CD14-positive monocyte (primary cell): ENCODE results near the gene GPHA2. TPM values are rescaled to one million over a fixed set of nuclear protein-coding genes. Genes with fewer than 3 reads are reported as not detected.

Experiments
- DNase-seq, 3 donors: peaks; one replicate each; pipeline ENCODE4 v3.0.0-alpha.2; 2011 to 2022
- H2AFZ ChIP-seq: 2 replicates; pipeline ENCODE4 v1.6.0; 2012; ENCODE audit warnings: mild to moderate bottlenecking, low read depth, low read length, inconsistent platforms; ENCODE audit not compliant: insufficient read depth, poor library complexity, severe bottlenecking
- H3K27ac ChIP-seq, 2 donors: 1 replicate in 1 of 2; 2 replicates in 1 of 2; pipeline ENCODE4 v1.5.1; 2012 to 2013; ENCODE audit warnings: low read length in 2 of 2, control low read depth in 1 of 2, inconsistent platforms in 1 of 2, low read depth in 1 of 2, mild to moderate bottlenecking in 1 of 2
- H3K27me3 ChIP-seq, 2 donors: one replicate each; pipeline versions ENCODE4 v1.6.0 to v1.6.1; 2011 to 2013; ENCODE audit warnings: low read length in 2 of 2; ENCODE audit not compliant: control insufficient read depth in 2 of 2, insufficient read depth in 2 of 2
- H3K36me3 ChIP-seq, 2 donors: replicated peaks in 1 of 2; 1 replicate in 1 of 2; 2 replicates in 1 of 2; pipeline versions ENCODE4 v1.5.1 to v1.6.1; 2012 to 2013; ENCODE audit warnings: low read length in 2 of 2, control low read depth in 1 of 2, inconsistent platforms in 1 of 2, mild to moderate bottlenecking in 1 of 2; ENCODE audit not compliant: insufficient read depth in 2 of 2, control insufficient read depth in 1 of 2
- H3K4me1 ChIP-seq, 2 donors: 1 replicate in 1 of 2; 2 replicates in 1 of 2; pipeline versions ENCODE4 v1.5.1 to v1.6.1; 2012 to 2013; ENCODE audit warnings: low read length in 2 of 2, control low read depth in 1 of 2, inconsistent platforms in 1 of 2, mild to moderate bottlenecking in 1 of 2, moderate library complexity in 1 of 2; ENCODE audit not compliant: insufficient read depth in 2 of 2, control insufficient read depth in 1 of 2
- H3K4me2 ChIP-seq: replicated peaks from 2 replicates; pipeline ENCODE3; 2012; ENCODE audit warnings: low read length, moderate library complexity, mild to moderate bottlenecking; ENCODE audit not compliant: poor library complexity, severe bottlenecking; ENCODE audit errors: extremely low read depth
- H3K4me3 ChIP-seq, 3 experiments: fragments of 200-600 bp in 1 of 3; sonication (generic) in 1 of 3; replicated peaks in 1 of 3; 1 replicate in 2 of 3; 2 replicates in 1 of 3; pipeline ENCODE4 v1.5.1; 2011 to 2013; ENCODE audit warnings: low read length in 3 of 3, mild to moderate bottlenecking in 3 of 3, control low read depth in 2 of 3, low read depth in 2 of 3, inconsistent platforms in 1 of 3, moderate library complexity in 1 of 3
- H3K79me2 ChIP-seq: 2 replicates; pipeline ENCODE4 v1.6.0; 2012; ENCODE audit warnings: mild to moderate bottlenecking, control low read depth, inconsistent platforms, low read length, moderate library complexity; ENCODE audit not compliant: insufficient read depth
- H3K9ac ChIP-seq: 2 replicates; pipeline ENCODE4 v1.6.0; 2017; ENCODE audit warnings: low read length, mild to moderate bottlenecking; ENCODE audit not compliant: insufficient read depth, poor library complexity, severe bottlenecking
- H3K9me3 ChIP-seq, 2 donors: replicated peaks in 1 of 2; 1 replicate in 1 of 2; 2 replicates in 1 of 2; pipeline versions ENCODE4 v1.5.1 to v1.6.1; 2012 to 2013; ENCODE audit warnings: low read length in 2 of 2, control low read depth in 1 of 2; ENCODE audit not compliant: control insufficient read depth in 1 of 2, insufficient read depth in 1 of 2
- H4K20me1 ChIP-seq: 2 replicates; pipeline ENCODE4 v1.6.0; 2012; ENCODE audit warnings: mild to moderate bottlenecking, low read length, control low read depth, moderate library complexity; ENCODE audit not compliant: insufficient read depth
- H3K27ac Mint-ChIP-seq, 7 donors: one replicate each; pipeline ENCODE4 v1.8.0; 2020; ENCODE audit warnings: mild to moderate bottlenecking in 7 of 7, mixed read lengths in 7 of 7, moderate library complexity in 6 of 7, inconsistent platforms in 2 of 7
- H3K27me3 Mint-ChIP-seq, 3 donors: one replicate each; pipeline ENCODE4 v1.8.0; 2021 to 2022; ENCODE audit warnings: low read depth in 3 of 3, mild to moderate bottlenecking in 3 of 3, mixed read lengths in 3 of 3, moderate library complexity in 3 of 3, inconsistent platforms in 1 of 3
- H3K36me3 Mint-ChIP-seq, 2 donors: one replicate each; pipeline ENCODE4 v1.8.0; 2020; ENCODE audit warnings: mixed read lengths in 2 of 2, inconsistent platforms in 1 of 2, mild to moderate bottlenecking in 1 of 2
- H3K4me1 Mint-ChIP-seq: one replicate; pipeline ENCODE4 v1.8.0; 2020; ENCODE audit warnings: mild to moderate bottlenecking, mixed read lengths
- H3K4me3 Mint-ChIP-seq, 2 donors: one replicate each; pipeline ENCODE4 v1.8.0; 2020; ENCODE audit warnings: mild to moderate bottlenecking in 2 of 2, mixed read lengths in 2 of 2, moderate library complexity in 1 of 2
- H3K9me3 Mint-ChIP-seq, 7 donors: one replicate each; pipeline ENCODE4 v1.8.0; 2020 to 2022; ENCODE audit warnings: mixed read lengths in 7 of 7, mild to moderate bottlenecking in 6 of 7, moderate library complexity in 6 of 7, inconsistent platforms in 2 of 7
- CTCF ChIP-seq: fragments of 200-600 bp; IDR thresholded peaks from one replicate; pipeline ENCODE4 v1.8.0; 2022; ENCODE audit warnings: antibody characterized with exemption, mild to moderate bottlenecking
- WGBS: methylation state at CpG from one replicate; pipeline ENCODE4 v1.1.5; 2013; ENCODE audit warnings: missing lambda C conversion rate; ENCODE audit not compliant: insufficient coverage; 5-methylcytosine and 5-hydroxymethylcytosine counted together
- intact Hi-C, 2 donors: fragments of 100-400 bp; cut with micrococcal nuclease; formaldehyde crosslinking; loops; one replicate each; pipeline versions ENCODE4 v1.15.0 to v1.15.1; 2023
- polyA plus RNA-seq, 3 donors: library from polyadenylated mRNA; depleted of rRNA in 1 of 3; unstranded in 2 of 3; stranded (reverse) in 1 of 3; fragments of 300-500 nt in 2 of 3; fragments of >200 nt in 1 of 3; fragmentation: Illumina TruSeq in 2 of 3; gene quantifications; 1 replicate in 2 of 3; 2 replicates in 1 of 3; pipeline ENCODE4 v1.2.3, GENCODE V29; 2012 to 2021

The GPHA2 gene
- polyA plus RNA-seq, 3 donors = not detected

GRCh38 chr11:64914123-64914522 is 21.6 kb downstream of the GPHA2 start:
- intact Hi-C loops = no loop called here
- no peak for TF ChIP-seq CTCF
- Histone ChIP-seq H3K4me1 (peaks cover 24 to 26% of the 10 kb centered on the region in 2 donors), H3K27me3 (no peaks in the 10 kb centered on the region), H4K20me1 (peaks cover 28% of the 10 kb centered on the region), H3K9ac (no peak overlapping the region), H3K79me2 (peaks cover 16% of the 10 kb centered on the region), H3K4me2 (no peak overlapping the region), H3K9me3 (no peaks in the 10 kb centered on the region), H2AFZ (no peak overlapping the region), H3K27ac (no peak overlapping the region), H3K36me3 (peaks cover 49 to 56% of the 10 kb centered on the region in 2 donors), H3K4me3 (no peak overlapping the region)
- H3K9me3 Mint-ChIP-seq = peaks cover 0 to 3% (median 0%) of the 10 kb centered on the region in 7 donors
- peaks cover 0 to 2% (median 0%) of the 10 kb centered on the region in 3 donors for H3K27me3 Mint-ChIP-seq
- H3K27ac Mint-ChIP-seq = peak overlapping the region in 3 of 7 donors; percentile 3 to 36 (median 15)
- no peak overlapping the region for H3K4me3 Mint-ChIP-seq
- peaks cover 27% of the 10 kb centered on the region for H3K4me1 Mint-ChIP-seq
- no peak for DNase-seq
- WGBS = 96% methylated on average over 17 of the region's 17 CpGs
- H3K36me3 Mint-ChIP-seq = peaks cover 43 to 51% of the 10 kb centered on the region in 2 donors

- H3K36me3 Mint-ChIP-seq = peaks cover 50 to 60% of the 10 kb centered on the region in 2 donors
- H3K4me3 ChIP-seq = no peak overlapping the region
- H4K20me1 ChIP-seq = peaks cover 28% of the 10 kb centered on the region
- H3K27me3 ChIP-seq = no peaks in the 10 kb centered on the region
- H3K9me3 ChIP-seq = no peaks in the 10 kb centered on the region
- intact Hi-C loops = no loop called here
- no peak overlapping the region for H3K4me3 Mint-ChIP-seq
- TF ChIP-seq CTCF = no peak
- no peak overlapping the region for H3K9ac ChIP-seq
- H3K79me2 ChIP-seq = peaks cover 16% of the 10 kb centered on the region
- peaks cover 27% of the 10 kb centered on the region for H3K4me1 Mint-ChIP-seq
- H2AFZ ChIP-seq = no peak overlapping the region
- peaks cover 57 to 65% of the 10 kb centered on the region in 2 donors for H3K36me3 ChIP-seq
- peaks cover 24 to 26% of the 10 kb centered on the region in 2 donors for H3K4me1 ChIP-seq
- H3K9me3 Mint-ChIP-seq = peaks cover 0 to 3% (median 0%) of the 10 kb centered on the region in 7 donors
- no peak overlapping the region for H3K4me2 ChIP-seq
- H3K27ac ChIP-seq = no peak overlapping the region
- no peak for DNase-seq
- peaks cover 0 to 2% (median 0%) of the 10 kb centered on the region in 3 donors for H3K27me3 Mint-ChIP-seq
- WGBS = 92% methylated on average over 17 of the region's 18 CpGs
- peak overlapping the region in 1 of 7 donors; percentile 58 for H3K27ac Mint-ChIP-seq
These were observed 22.4 kb downstream of the GPHA2 start for GRCh38 chr11:64913171-64913727.
